Cardiac muscle cell (in vitro differentiated cells and primary cell): ENCODE data around the gene SKA2. TPM values are rescaled to one million over a fixed set of nuclear protein-coding genes. Genes with fewer than 3 reads are reported as not detected.

Experiments used
- DNase-seq, 2 donors: peaks; one replicate each; pipeline versions ENCODE4 v3.0.0 to v3.0.0-alpha.2; 2010 to 2017; ENCODE audit warnings: low read depth in 1 of 2, low spot score in 1 of 2
- H3K27ac ChIP-seq: fragments of 200-600 bp; sonication (generic); 2 replicates; pipeline ENCODE4 v1.5.1; 2016
- H3K27me3 ChIP-seq: fragments of 200-600 bp; sonication (generic); 2 replicates; pipeline ENCODE4 v1.6.0; 2016; ENCODE audit warnings: control low read depth
- H3K36me3 ChIP-seq: fragments of 200-600 bp; sonication (generic); 2 replicates; pipeline ENCODE4 v1.5.1; 2016; ENCODE audit warnings: control low read depth
- H3K4me1 ChIP-seq: fragments of 200-600 bp; sonication (generic); 2 replicates; pipeline ENCODE4 v1.8.1; 2017; ENCODE audit warnings: low read depth, mild to moderate bottlenecking, mixed run types
- H3K4me3 ChIP-seq: fragments of 200-600 bp; sonication (generic); 2 replicates; pipeline ENCODE4 v1.5.1; 2016; ENCODE audit warnings: mild to moderate bottlenecking
- H3K9me3 ChIP-seq: fragments of 200-600 bp; sonication (generic); 2 replicates; pipeline ENCODE4 v1.5.1; 2017; ENCODE audit warnings: low read depth, mild to moderate bottlenecking, control low read depth
- CTCF ChIP-seq: IDR thresholded peaks from 2 replicates; pipeline ENCODE4 v1.5.1; 2012; ENCODE audit warnings: low read depth, mild to moderate bottlenecking, low read length
- polyA plus RNA-seq: library from polyadenylated mRNA; unstranded; fragments of >200 nt; fragmentation: Nextera tagmentation; extraction: Ambion mirVana; gene quantifications from 2 replicates; pipeline ENCODE4 v1.2.1, GENCODE V29; 2016
- total RNA-seq: library from RNA; depleted of rRNA; stranded (reverse); fragments of >200 nt; gene quantifications from 2 replicates; pipeline ENCODE4 v1.2.3, GENCODE V29; 2016

Gene SKA2
- 55.5 and 107 TPM in 2 replicates for total RNA-seq
- 37.7 and 59.2 TPM in 2 replicates for polyA plus RNA-seq

GRCh38 chr17:59154721-59155438 is at the start of gene SKA2:
Gene SKA2 (minus strand): TSS chr17:59155186. CDS start chr17:59155163, 23 bp downstream.
- Histone ChIP-seq H3K36me3 (no peaks in the 10 kb centered on the region), H3K9me3 (no peaks in the 10 kb centered on the region), H3K4me3 (peak within 1 kb of the TSS; percentile 67), H3K27ac (peak within 1 kb of the TSS; percentile 98), H3K27me3 (no peaks in the 10 kb centered on the region), H3K4me1 (peaks cover 17% of the 10 kb centered on the region)
- DNase-seq, result peak in 1 of 2 donors; percentile 100
- TF ChIP-seq CTCF, result no peak

- TF ChIP-seq CTCF, result no peak
- H3K36me3 ChIP-seq, result peaks cover 3% of the 10 kb centered on the region
Observed at GRCh38 chr17:59202320-59202719, 47.3 kb upstream of the SKA2 start.

GRCh38 chr17:59199398-59199797 is 44.4 kb upstream of the SKA2 start:
- TF ChIP-seq CTCF, result no peak
- Histone ChIP-seq H3K9me3 (no peaks in the 10 kb centered on the region), H3K27me3 (no peaks in the 10 kb centered on the region), H3K27ac (no peak overlapping the region), H3K4me1 (no peaks in the 10 kb centered on the region), H3K4me3 (no peak overlapping the region), H3K36me3 (peaks cover 3% of the 10 kb centered on the region)
- DNase-seq, result no peak

More at GRCh38 chr17:59202320-59202719, 47.3 kb upstream of the SKA2 start:
- H3K4me3 ChIP-seq, result no peak overlapping the region
- H3K27me3 ChIP-seq, result no peaks in the 10 kb centered on the region
- H3K27ac ChIP-seq, result no peak overlapping the region
- no peaks in the 10 kb centered on the region for H3K4me1 ChIP-seq
- DNase-seq, result no peak
- H3K9me3 ChIP-seq, result no peaks in the 10 kb centered on the region

- Histone ChIP-seq H3K27me3 (no peaks in the 10 kb centered on the region), H3K36me3 (peaks cover 3% of the 10 kb centered on the region), H3K27ac (no peak overlapping the region), H3K4me3 (no peak overlapping the region), H3K9me3 (no peaks in the 10 kb centered on the region), H3K4me1 (no peaks in the 10 kb centered on the region)
- no peak for DNase-seq
- no peak for TF ChIP-seq CTCF
Observed at GRCh38 chr17:59193336-59193862, 38.4 kb upstream of the SKA2 start.

GRCh38 chr17:59190806-59191205 is 35.8 kb upstream of the SKA2 start:
- TF ChIP-seq CTCF, result no peak
- Histone ChIP-seq H3K27ac (no peak overlapping the region), H3K27me3 (no peaks in the 10 kb centered on the region), H3K9me3 (no peaks in the 10 kb centered on the region), H3K4me3 (no peak overlapping the region), H3K36me3 (peaks cover 3% of the 10 kb centered on the region), H3K4me1 (no peaks in the 10 kb centered on the region)
- DNase-seq, result no peak
